ENCODE data around the gene FYN.

The FYN gene

DNA sequence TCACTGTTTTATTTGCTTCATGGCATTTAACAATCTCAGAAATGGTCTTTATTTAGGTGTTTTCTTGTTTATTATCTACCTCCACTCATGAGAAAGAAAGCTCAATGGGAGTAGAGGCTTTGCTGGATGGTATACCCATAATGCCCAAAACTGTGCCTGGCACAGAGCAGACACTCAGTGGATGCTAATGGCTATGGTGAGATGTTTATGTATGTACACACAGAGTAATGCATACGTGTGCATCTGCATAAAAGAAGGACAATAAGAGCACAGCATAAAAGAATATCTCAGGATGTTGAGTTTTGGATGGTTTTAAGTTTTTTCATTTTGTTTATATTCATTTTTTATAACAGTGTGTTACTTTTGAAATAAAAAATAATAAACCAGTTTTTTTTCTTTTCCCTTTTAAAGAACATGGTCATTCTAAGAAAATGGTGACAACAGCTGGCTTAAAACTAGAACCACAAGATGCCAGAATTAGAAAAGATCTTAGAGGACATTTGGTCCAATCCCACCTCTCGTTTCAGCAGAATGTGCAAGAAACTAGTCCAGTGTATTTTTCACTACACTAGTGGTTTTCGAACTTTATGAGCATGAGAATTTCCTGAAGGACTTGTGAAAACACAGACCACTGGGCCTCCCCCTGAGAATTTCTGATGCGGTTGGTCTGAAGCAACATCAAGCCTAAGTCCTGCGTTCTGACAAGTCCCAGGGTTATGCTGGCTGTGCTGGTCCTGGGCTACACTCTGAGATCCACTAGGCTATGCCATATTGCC is 131.9 kb downstream of the FYN start:
- intact Hi-C loops (cut with DNase I; ENCODE audit: low total_unique reads) = no loop called here
- Histone ChIP-seq H3K27ac (no peak overlapping the region), H3K36me3 (no peaks in the 10 kb centered on the region), H3K4me3 (no peak overlapping the region), H3K27me3 (no peaks in the 10 kb centered on the region), H3K9me3 (no peaks in the 10 kb centered on the region), H3K4me1 (peaks cover 0 to 5% (median 2%) of the 10 kb centered on the region in 4 donors)
- DNase-seq = no peak
- TF ChIP-seq, protein P1, sequence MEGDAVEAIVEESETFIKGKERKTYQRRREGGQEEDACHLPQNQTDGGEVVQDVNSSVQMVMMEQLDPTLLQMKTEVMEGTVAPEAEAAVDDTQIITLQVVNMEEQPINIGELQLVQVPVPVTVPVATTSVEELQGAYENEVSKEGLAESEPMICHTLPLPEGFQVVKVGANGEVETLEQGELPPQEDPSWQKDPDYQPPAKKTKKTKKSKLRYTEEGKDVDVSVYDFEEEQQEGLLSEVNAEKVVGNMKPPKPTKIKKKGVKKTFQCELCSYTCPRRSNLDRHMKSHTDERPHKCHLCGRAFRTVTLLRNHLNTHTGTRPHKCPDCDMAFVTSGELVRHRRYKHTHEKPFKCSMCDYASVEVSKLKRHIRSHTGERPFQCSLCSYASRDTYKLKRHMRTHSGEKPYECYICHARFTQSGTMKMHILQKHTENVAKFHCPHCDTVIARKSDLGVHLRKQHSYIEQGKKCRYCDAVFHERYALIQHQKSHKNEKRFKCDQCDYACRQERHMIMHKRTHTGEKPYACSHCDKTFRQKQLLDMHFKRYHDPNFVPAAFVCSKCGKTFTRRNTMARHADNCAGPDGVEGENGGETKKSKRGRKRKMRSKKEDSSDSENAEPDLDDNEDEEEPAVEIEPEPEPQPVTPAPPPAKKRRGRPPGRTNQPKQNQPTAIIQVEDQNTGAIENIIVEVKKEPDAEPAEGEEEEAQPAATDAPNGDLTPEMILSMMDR (IDR thresholded peaks at IDR 0.05) = no peak

DNA sequence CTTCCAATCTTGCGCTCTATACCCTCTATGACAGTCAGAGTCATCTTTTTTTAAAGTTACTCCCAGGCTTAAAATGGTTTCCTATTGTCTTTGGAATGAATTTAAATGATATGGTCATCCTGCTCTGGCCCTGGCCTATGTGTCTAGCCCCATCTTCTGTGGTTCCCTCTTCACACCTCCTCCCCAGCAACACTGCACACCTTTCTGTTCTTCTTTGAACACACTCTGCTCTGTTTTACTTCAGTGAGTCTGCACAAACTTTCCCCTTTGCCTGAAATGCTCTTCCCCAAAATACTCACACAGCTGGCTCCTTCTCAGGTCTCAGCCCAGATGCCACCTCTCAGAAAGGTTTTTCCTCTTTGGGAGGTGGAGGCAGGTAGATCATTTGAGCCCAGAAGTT is 132.7 kb downstream of the FYN start:
- TF ChIP-seq, protein P1 (IDR thresholded peaks at IDR 0.05) = no peak
- H3K4me1 ChIP-seq = peaks cover 0 to 5% (median 2%) of the 10 kb centered on the region in 4 donors
- intact Hi-C loops (cut with DNase I; ENCODE audit: low total_unique reads) = no loop called here
- H3K9me3 ChIP-seq = no peaks in the 10 kb centered on the region
- no peaks in the 10 kb centered on the region for H3K27me3 ChIP-seq
- no peak overlapping the region for H3K27ac ChIP-seq
- no peak overlapping the region for H3K4me3 ChIP-seq
- DNase-seq = no peak
- no peaks in the 10 kb centered on the region for H3K36me3 ChIP-seq

DNA sequence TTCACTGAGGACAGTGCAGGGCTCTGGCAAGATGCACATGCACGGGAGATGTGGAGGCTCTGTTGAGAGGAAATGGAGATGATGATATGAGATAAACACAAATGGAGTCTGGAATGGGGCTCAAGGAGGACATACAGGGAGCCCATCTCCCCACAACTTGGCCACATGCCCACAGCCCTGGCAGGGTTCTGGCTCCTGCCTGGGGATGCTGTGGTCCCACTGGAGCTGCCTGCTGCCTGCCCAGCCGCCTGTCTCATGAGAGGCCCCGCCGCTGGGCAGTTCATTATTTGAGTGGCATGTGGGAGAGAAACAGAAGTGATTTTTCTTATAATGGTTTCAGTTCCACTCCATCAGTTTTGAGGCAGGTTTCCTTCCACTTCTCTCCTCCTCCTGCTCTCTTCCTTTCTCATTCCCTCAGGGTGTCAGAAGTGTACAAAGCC is 134.0 kb downstream of the FYN start:
- TF ChIP-seq, protein P1 (IDR thresholded peaks at IDR 0.05) = no peak
- no peaks in the 10 kb centered on the region for H3K27me3 ChIP-seq
- no peak overlapping the region for H3K27ac ChIP-seq
- no peaks in the 10 kb centered on the region for H3K9me3 ChIP-seq
- H3K4me1 ChIP-seq = peaks cover 0 to 4% (median 2%) of the 10 kb centered on the region in 4 donors
- intact Hi-C loops (cut with DNase I; ENCODE audit: low total_unique reads) = no loop called here
- no peaks in the 10 kb centered on the region for H3K36me3 ChIP-seq
- DNase-seq = no peak
- H3K4me3 ChIP-seq = no peak overlapping the region

DNA sequence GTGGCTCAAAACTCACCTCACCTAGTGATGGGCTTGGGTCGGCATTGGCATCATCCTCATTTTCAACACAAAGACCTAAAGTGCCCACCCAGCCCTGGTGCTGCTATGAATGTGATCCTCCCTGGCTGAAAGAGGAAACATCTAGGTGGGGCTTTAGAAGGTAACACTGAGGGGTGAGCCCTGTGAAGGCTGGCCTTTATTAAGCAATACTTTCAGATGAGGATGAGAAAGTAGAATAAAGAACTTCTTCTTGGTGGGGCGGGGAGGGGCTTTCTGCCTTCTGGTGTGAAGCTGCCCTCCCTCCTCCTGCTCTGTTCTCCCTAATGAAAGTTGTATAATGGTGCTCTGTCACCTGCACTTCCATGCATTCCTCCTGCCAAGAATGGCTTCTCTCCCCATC is 134.6 kb downstream of the FYN start:
- no peaks in the 10 kb centered on the region for H3K27me3 ChIP-seq
- no peak overlapping the region for H3K27ac ChIP-seq
- DNase-seq = no peak
- H3K4me3 ChIP-seq = no peak overlapping the region
- TF ChIP-seq, protein P1 (IDR thresholded peaks at IDR 0.05) = no peak
- H3K4me1 ChIP-seq = no peaks in the 10 kb centered on the region
- H3K9me3 ChIP-seq = no peaks in the 10 kb centered on the region
- intact Hi-C loops (cut with DNase I; ENCODE audit: low total_unique reads) = no loop called here
- no peaks in the 10 kb centered on the region for H3K36me3 ChIP-seq

DNA sequence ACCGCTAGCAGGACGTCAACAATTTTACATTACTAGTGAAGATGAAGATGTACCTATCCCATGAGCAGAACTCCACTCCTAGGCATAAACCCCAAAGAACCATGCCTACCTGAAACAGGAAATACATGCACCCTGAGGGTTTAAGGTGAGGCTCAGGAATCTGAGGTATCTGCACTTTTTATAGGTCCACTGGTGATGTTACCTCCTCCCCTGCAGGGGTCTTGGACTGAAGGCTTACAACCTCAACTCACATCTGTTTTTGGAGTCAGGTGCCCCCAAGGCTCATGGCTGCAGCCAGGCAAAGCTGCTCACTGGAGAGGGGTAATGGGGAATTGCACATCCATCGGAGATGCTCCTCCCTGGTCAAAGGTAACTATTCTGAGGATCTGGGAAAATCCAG is 135.1 kb downstream of the FYN start:
- DNase-seq = no peak
- Histone ChIP-seq H3K4me1 (no peaks in the 10 kb centered on the region), H3K4me3 (no peak overlapping the region), H3K9me3 (no peaks in the 10 kb centered on the region), H3K27ac (no peak overlapping the region), H3K27me3 (no peaks in the 10 kb centered on the region), H3K36me3 (no peaks in the 10 kb centered on the region)
- intact Hi-C loops (cut with DNase I; ENCODE audit: low total_unique reads) = no loop called here
- TF ChIP-seq, protein P1 (IDR thresholded peaks at IDR 0.05) = no peak
